Breast epithelium (tissue), 4 donors: ENCODE results near the gene PIK3R6. TPM values are rescaled to one million over a fixed set of nuclear protein-coding genes. Genes with fewer than 3 reads are reported as not detected.

ENCODE experiments used
- DNase-seq, 2 donors: peaks; one replicate each; pipeline ENCODE4 v3.0.0-alpha.2; 2019; ENCODE audit warnings: low spot score in 2 of 2
- H3K27ac ChIP-seq, 2 donors: fragments of 200-600 bp; sonication (generic) in 1 of 2; one replicate each; pipeline ENCODE4 v1.5.1; 2016 to 2019; ENCODE audit warnings: mild to moderate bottlenecking in 1 of 2
- H3K27me3 ChIP-seq, 2 donors: fragments of 200-600 bp; sonication (generic) in 1 of 2; one replicate each; pipeline versions ENCODE4 v1.5.1 to v1.6.0; 2017 to 2019; ENCODE audit warnings: control low read depth in 1 of 2, mild to moderate bottlenecking in 1 of 2
- H3K36me3 ChIP-seq: fragments of 200-600 bp; one replicate; pipeline ENCODE4 v1.5.1; 2019
- H3K4me1 ChIP-seq, 2 donors: fragments of 200-600 bp; sonication (generic); one replicate each; pipeline ENCODE4 v1.5.1; 2016 to 2019; ENCODE audit warnings: control low read depth in 1 of 2
- H3K4me3 ChIP-seq, 3 donors: fragments of 200-600 bp; sonication (generic); 1 replicate in 2 of 3; 2 replicates in 1 of 3; pipeline ENCODE4 v1.5.1; 2016 to 2019; ENCODE audit warnings: mild to moderate bottlenecking in 3 of 3, moderate library complexity in 2 of 3
- H3K9me3 ChIP-seq, 2 donors: fragments of 200-600 bp; sonication (generic) in 1 of 2; one replicate each; pipeline ENCODE4 v1.5.1; 2016 to 2019; ENCODE audit warnings: control low read depth in 1 of 2
- CTCF ChIP-seq, 3 donors: fragments of 450-650 bp; IDR thresholded peaks; one replicate each; pipeline ENCODE4 v1.5.1; 2016 to 2017; ENCODE audit warnings: antibody characterized with exemption in 3 of 3, mild to moderate bottlenecking in 3 of 3, moderate library complexity in 3 of 3
- POLR2A ChIP-seq: fragments of 450-650 bp; IDR thresholded peaks from one replicate; pipeline ENCODE4 v1.6.1; 2016; ENCODE audit warnings: antibody characterized with exemption, mild to moderate bottlenecking, moderate library complexity
- POLR2AphosphoS5 ChIP-seq, 3 donors: sonication (generic); formaldehyde crosslinking; IDR thresholded peaks; one replicate each; pipeline ENCODE4 v1.6.1; 2017; ENCODE audit warnings: antibody characterized with exemption in 3 of 3
- intact Hi-C: fragments of 100-400 bp; cut with DNase I; formaldehyde crosslinking; loops from one replicate; pipeline ENCODE4 v1.15.1; 2023; ENCODE audit warnings: low total_unique reads
- total RNA-seq, 3 donors: library from RNA; depleted of rRNA; stranded (reverse); fragments of >200 nt; gene quantifications; one replicate each; pipeline ENCODE4 v1.1.0, GENCODE V29; 2016

The PIK3R6 gene
- total RNA-seq, 3 donors from 2014 or later = under 0.01 to 2.9 (median 2.5) TPM

- Histone ChIP-seq H3K4me3 (no peak overlapping the region), H3K27me3 (peaks cover 0 to 3% of the 10 kb centered on the region in 2 donors), H3K9me3 (no peaks in the 10 kb centered on the region), H3K36me3 (no peaks in the 10 kb centered on the region), H3K27ac (no peak overlapping the region), H3K4me1 (no peaks in the 10 kb centered on the region)
- intact Hi-C loops = no loop called here
- DNase-seq = no peak
- TF ChIP-seq CTCF (IDR thresholded peaks at IDR 0.05) = no peak
Measured at GRCh38 chr17:8837563-8838075, 29.9 kb downstream of the PIK3R6 start.

GRCh38 chr17:8836821-8837562 lies 30.5 kb downstream of the PIK3R6 start:
- H3K4me1 ChIP-seq = no peaks in the 10 kb centered on the region
- H3K4me3 ChIP-seq = no peak overlapping the region
- H3K9me3 ChIP-seq = no peaks in the 10 kb centered on the region
- intact Hi-C loops = no loop called here
- peaks cover 0 to 3% of the 10 kb centered on the region in 2 donors for H3K27me3 ChIP-seq
- H3K27ac ChIP-seq = no peak overlapping the region
- TF ChIP-seq POLR2A (no peak), POLR2AphosphoS5 (IDR thresholded peaks at IDR 0.05) (no peak), CTCF (IDR thresholded peaks at IDR 0.05) (no peak)
- H3K36me3 ChIP-seq = no peaks in the 10 kb centered on the region
- DNase-seq = no peak

- Histone ChIP-seq H3K36me3 (no peaks in the 10 kb centered on the region), H3K4me3 (no peak overlapping the region), H3K4me1 (no peaks in the 10 kb centered on the region), H3K9me3 (no peaks in the 10 kb centered on the region), H3K27ac (no peak overlapping the region), H3K27me3 (peaks cover 0 to 3% of the 10 kb centered on the region in 2 donors)
- DNase-seq = no peak
- TF ChIP-seq CTCF (IDR thresholded peaks at IDR 0.05) (no peak), POLR2AphosphoS5 (IDR thresholded peaks at IDR 0.05) (no peak), POLR2A (no peak)
- intact Hi-C loops = no loop called here
Measured at GRCh38 chr17:8835631-8836364, 31.7 kb downstream of the PIK3R6 start.

- H3K4me3 ChIP-seq = no peak overlapping the region
- no peaks in the 10 kb centered on the region for H3K9me3 ChIP-seq
- no peak for TF ChIP-seq POLR2AphosphoS5 (IDR thresholded peaks at IDR 0.05)
- TF ChIP-seq POLR2A = no peak
- TF ChIP-seq CTCF (IDR thresholded peaks at IDR 0.05) = no peak
- H3K27ac ChIP-seq = no peak overlapping the region
- no peaks in the 10 kb centered on the region for H3K36me3 ChIP-seq
- no peaks in the 10 kb centered on the region for H3K4me1 ChIP-seq
- no peak for DNase-seq
- peaks cover 0 to 3% of the 10 kb centered on the region in 2 donors for H3K27me3 ChIP-seq
- intact Hi-C loops = no loop called here
Measured at GRCh38 chr17:8835106-8835505, 32.4 kb downstream of the PIK3R6 start.
